K562 (cell line): ENCODE measurements around the gene SORBS2. TPM values are rescaled to one million over a fixed set of nuclear protein-coding genes. Genes with fewer than 3 reads are reported as not detected.

Experiments used
- ATAC-seq: fragments of 200-7000 bp; cut with Tn5 transposase; 3 replicates; pipeline ENCODE4 v1.9.1; 2020; ENCODE audit warnings: moderate library complexity
- BruUV-seq: library from RNA; stranded (reverse); fragments of 400-500 nt; replicated peaks from 2 replicates; lab custom pipeline; 2021; lab: Mats Ljungman, UMichigan
- CTCF ChIA-PET: fragments of 300-600 bp; formaldehyde crosslinking; extraction: SDS; loops from one replicate; lab custom pipeline; 2021; ENCODE audit warnings: low intra/inter-chr PET ratio; lab: Yijun Ruan, JAX
- POLR2A ChIA-PET: fragments of 300-600, 350-650 bp; sonication (Branson Sonifier 250); formaldehyde crosslinking; extraction: SDS; loops from one replicate; lab custom pipeline; 2021; ENCODE audit warnings: antibody characterized with exemption, inconsistent platforms; lab: Yijun Ruan, JAX
- DNase-seq, 4 experiments: peaks; one replicate each; pipeline versions ENCODE4 v3.0.0 to v3.0.0-alpha.2; 2011 to 2018; ENCODE audit warnings: low spot score in 3 of 4, mixed read lengths in 3 of 4; ENCODE audit errors: extremely low read depth in 1 of 4
- FAIRE-seq: peaks from 2 replicates; lab custom pipeline; 2011; peaks lifted over from hg19 to GRCh38; lab: Jason Lieb, UNC
- H2AFZ ChIP-seq: 2 replicates; pipeline ENCODE4 v1.6.0; 2011; ENCODE audit warnings: low read depth, low read length, control low read depth, inconsistent platforms
- H3K27ac ChIP-seq: fragments of 200-600 bp; 3 replicates; pipeline ENCODE4 v1.8.0; 2011; ENCODE audit warnings: low read depth, mild to moderate bottlenecking, control low read depth, inconsistent platforms, low read length, moderate library complexity, mixed read lengths; ENCODE audit errors: extremely low read depth
- H3K27me3 ChIP-seq, 2 experiments: fragments of 300-600 bp in 1 of 2; 2 replicates in 1 of 2; 3 replicates in 1 of 2; pipeline versions ENCODE4 v1.6.0 to v1.8.0; 2011; ENCODE audit warnings: inconsistent platforms in 2 of 2, low read length in 2 of 2, mild to moderate bottlenecking in 1 of 2, mixed read lengths in 1 of 2, moderate library complexity in 1 of 2; ENCODE audit not compliant: control insufficient read depth in 2 of 2, insufficient read depth in 2 of 2
- H3K36me3 ChIP-seq: fragments of 300-600 bp; 3 replicates; pipeline ENCODE4 v1.8.0; 2011; ENCODE audit warnings: mild to moderate bottlenecking, low read length, inconsistent platforms; ENCODE audit not compliant: control insufficient read depth, insufficient read depth
- H3K4me1 ChIP-seq, 2 experiments: fragments of 200-600 bp in 1 of 2; replicated peaks in 1 of 2; 2 replicates in 1 of 2; 3 replicates in 1 of 2; pipeline versions ENCODE4 v1.5.1 to v1.8.0; 2011; ENCODE audit warnings: inconsistent platforms in 2 of 2, low read length in 2 of 2, mild to moderate bottlenecking in 1 of 2, mixed read lengths in 1 of 2, moderate library complexity in 1 of 2; ENCODE audit not compliant: control insufficient read depth in 2 of 2, insufficient read depth in 2 of 2
- H3K4me2 ChIP-seq: 2 replicates; pipeline ENCODE4 v1.6.1; 2011; ENCODE audit warnings: low read length, control low read depth, inconsistent platforms, mixed read lengths; ENCODE audit not compliant: insufficient read depth
- H3K4me3 ChIP-seq: fragments of 200-600 bp; sonication (generic), shearing (Covaris generic); 2 replicates; pipeline ENCODE4 v1.5.1; 2016; ENCODE audit warnings: control low read depth, inconsistent platforms
- H3K79me2 ChIP-seq: fragments of 200-600 bp; 3 replicates; pipeline ENCODE4 v1.8.0; 2011; ENCODE audit warnings: low read length, inconsistent platforms; ENCODE audit not compliant: control insufficient read depth, insufficient read depth
- H3K9ac ChIP-seq, 2 experiments: 2 replicates each; pipeline versions ENCODE4 v1.6.0 to v1.6.1; 2011; ENCODE audit warnings: low read depth in 2 of 2, low read length in 2 of 2, control low read depth in 1 of 2, inconsistent platforms in 1 of 2, mild to moderate bottlenecking in 1 of 2, mixed read lengths in 1 of 2; ENCODE audit not compliant: insufficient read depth in 1 of 2
- H3K9me1 ChIP-seq: one replicate; pipeline ENCODE4 v1.6.0; 2011; ENCODE audit warnings: inconsistent platforms, mild to moderate bottlenecking, low read length, moderate library complexity; ENCODE audit not compliant: control insufficient read depth, insufficient read depth
- H3K9me3 ChIP-seq: replicated peaks from 2 replicates; pipeline ENCODE4 v1.5.1; 2011; ENCODE audit warnings: low read depth, low read length, inconsistent platforms; ENCODE audit not compliant: control insufficient read depth, insufficient read depth
- H4K20me1 ChIP-seq: replicated peaks from 2 replicates; pipeline ENCODE4 v1.6.1; 2011; ENCODE audit warnings: low read length, inconsistent platforms, mixed read lengths; ENCODE audit not compliant: control insufficient read depth, insufficient read depth
- ARID3A ChIP-seq: IDR thresholded peaks from 2 replicates; pipeline ENCODE4 v1.6.1; 2012; ENCODE audit warnings: low read depth, low read length, improper control_type of control experiment, borderline replicate concordance
- BCL6 ChIP-seq: fragments of 250-450 bp; sonication (Bioruptor Pico); IDR thresholded peaks from 2 replicates; pipeline ENCODE4 v1.4.0; 2020
- BRD4 ChIP-seq: fragments of 200-600 bp; sonication (generic); IDR thresholded peaks from 2 replicates; pipeline ENCODE4 v1.6.1; 2017; ENCODE audit warnings: inconsistent platforms
- CREM ChIP-seq: IDR thresholded peaks from 2 replicates; pipeline ENCODE4 v1.6.1; 2014; ENCODE audit warnings: antibody characterized with exemption, low read depth
- DPF2 ChIP-seq: fragments of 450-650 bp; IDR thresholded peaks from 2 replicates; pipeline ENCODE4 v1.6.1; 2016
- E2F1 ChIP-seq: sonication (generic); formaldehyde crosslinking; IDR thresholded peaks from 2 replicates; pipeline ENCODE4 v1.8.1; 2023; ENCODE audit warnings: mild to moderate bottlenecking, missing genetic modification reagents, moderate library complexity
- KLF10 ChIP-seq: fragments of 250-450 bp; sonication (Bioruptor Pico); IDR thresholded peaks from 2 replicates; pipeline ENCODE4 v1.6.1; 2021; ENCODE audit warnings: matching md5 sums
- MAFF ChIP-seq: IDR thresholded peaks from 2 replicates; pipeline ENCODE4 v1.6.1; 2012; ENCODE audit warnings: low read length, improper control_type of control experiment
- NCOA1 ChIP-seq: fragments of 450-650 bp; IDR thresholded peaks from 2 replicates; pipeline ENCODE4 v1.6.1; 2016; ENCODE audit warnings: low read depth
- NR2C2 ChIP-seq, 2 experiments: fragments of 200-800 bp in 1 of 2; sonication (Bioruptor generic) in 1 of 2; sonication (generic) in 1 of 2; formaldehyde crosslinking in 1 of 2; IDR thresholded peaks; 2 replicates each; pipeline versions ENCODE4 v1.6.1 to v1.8.0; 2016 to 2022; ENCODE audit warnings: mild to moderate bottlenecking in 1 of 2, missing compliant biosample characterization in 1 of 2, missing genetic modification characterization in 1 of 2, missing genetic modification reagents in 1 of 2
- RAD51 ChIP-seq: fragments of 450-650 bp; IDR thresholded peaks from 2 replicates; pipeline ENCODE4 v1.7.1; 2016; ENCODE audit warnings: low read depth, mild to moderate bottlenecking, borderline replicate concordance
- WHSC1 ChIP-seq: IDR thresholded peaks from one replicate; pipeline ENCODE4 v1.6.1; 2012; ENCODE audit warnings: low read length, control low read depth, inconsistent platforms
- ZFP30 ChIP-seq: fragments of 250-450 bp; sonication (Bioruptor Pico); IDR thresholded peaks from 2 replicates; pipeline ENCODE4 v1.8.0; 2022; ENCODE audit warnings: moderate library complexity, mild to moderate bottlenecking, inconsistent platforms, borderline replicate concordance
- ZNF41 ChIP-seq: fragments of 250-450 bp; sonication (Bioruptor Pico); conservative IDR thresholded peaks from 2 replicates; pipeline ENCODE4 v1.4.0; 2020; ENCODE audit warnings: mild to moderate bottlenecking
- ZNF75A ChIP-seq: fragments of 450-650 bp; formaldehyde crosslinking; IDR thresholded peaks from 2 replicates; pipeline ENCODE4 v1.4.0; 2020; ENCODE audit warnings: mild to moderate bottlenecking
- WGBS: fragments of 100-300 bp; shearing (Covaris generic); methylation state at CpG from one replicate; pipeline ENCODE4 v1.1.6; 2016; ENCODE audit warnings: low coverage, mixed read lengths; ENCODE audit not compliant: insufficient coverage; ENCODE audit errors: missing lambda C conversion rate; 5-methylcytosine and 5-hydroxymethylcytosine counted together
- in situ Hi-C: fragments of 300-500 bp; cut with MboI; formaldehyde crosslinking; loops from 4 replicates; pipeline ENCODE4 v1.15.0; 2018; ENCODE audit warnings: inconsistent platforms, mixed read lengths
- intact Hi-C: fragments of 100-400 bp; cut with micrococcal nuclease; formaldehyde crosslinking; loops from 2 replicates; pipeline ENCODE4 v1.14.2; 2022
- polyA plus RNA-seq, 8 experiments: library from polyadenylated mRNA; depleted of rRNA in 4 of 8; stranded (reverse) in 5 of 8; unstranded in 3 of 8; fragments of >200 nt; fragmentation: Nextera tagmentation in 2 of 8; fragmentation: Illumina TruSeq in 1 of 8; extraction: Ambion mirVana in 2 of 8; extraction: Trizol in 1 of 8; gene quantifications; 2 replicates each; pipeline versions ENCODE4 v1.2.1 to v1.2.3, GENCODE V29; 2011 to 2014; ENCODE audit warnings: inconsistent platforms in 1 of 8, missing spikeins in 1 of 8
- total RNA-seq, 7 experiments: library from RNA; depleted of rRNA in 6 of 7; stranded (reverse); fragments of >200 nt in 6 of 7; fragmentation: Illumina TruSeq in 2 of 7; extraction: Trizol in 2 of 7; gene quantifications; 2 replicates each; pipeline versions ENCODE4 v1.2.1 to v1.2.3, GENCODE V29; 2011 to 2021; ENCODE audit warnings: low replicate concordance in 1 of 7
- TF ChIP-seq, protein P1 (sequence below): sonication (generic); formaldehyde crosslinking; IDR thresholded peaks from 2 replicates; pipeline ENCODE4 v1.8.0; 2022; ENCODE audit warnings: mild to moderate bottlenecking, missing genetic modification reagents

SORBS2 gene
- total and polyA plus RNA-seq, 9 of the 15 experiments (the other 6 are each of a cell fraction or from before 2014, with no cell fraction given): 0.29 TPM; not detected in 8

GRCh38 chr4:185689407-185689806, 122.6 kb downstream of the SORBS2 start:
- 5% methylated on average over 9 of the region's 9 CpGs for WGBS
- H3K9me1 ChIP-seq: no peaks in the 10 kb centered on the region
- H3K4me1 ChIP-seq: no peaks in the 10 kb centered on the region
- intact Hi-C loops: no loop called here
- ATAC-seq (peak; percentile 40; the same call in 1 of the 3 replicates), FAIRE-seq (no peak), DNase-seq (no peak)
- no peak overlapping the region for H3K27ac ChIP-seq
- H3K36me3 ChIP-seq: no peaks in the 10 kb centered on the region
- ChIA-PET CTCF (no interaction called here), POLR2A (no interaction called here)
- no peak overlapping the region for H3K9ac ChIP-seq
- no peaks in the 10 kb centered on the region for H3K9me3 ChIP-seq
- H3K79me2 ChIP-seq: no peaks in the 10 kb centered on the region
- H3K4me3 ChIP-seq: no peak overlapping the region
- no TSS peak for BruUV-seq
- peaks cover 3 to 22% of the 10 kb centered on the region in 2 experiments for H3K27me3 ChIP-seq
- H3K4me2 ChIP-seq: no peak overlapping the region
- H2AFZ ChIP-seq: no peak overlapping the region
- no peaks in the 10 kb centered on the region for H4K20me1 ChIP-seq
- in situ Hi-C loops: no loop called here
- TF ChIP-seq ZNF41 (CRISPR knock-in tag): no peak
- TF ChIP-seq ZFP30 (CRISPR knock-in tag): no peak
- TF ChIP-seq ARID3A: no peak
- no peak for TF ChIP-seq BCL6 (CRISPR knock-in tag)
- no peak for TF ChIP-seq ZNF75A
- TF ChIP-seq NR2C2 (CRISPR knock-in tag; IDR thresholded peaks at IDR 0.05): no peak
- TF ChIP-seq NR2C2 (tag; IDR thresholded peaks at IDR 0.05): no peak
- no peak for TF ChIP-seq DPF2
- no peak for TF ChIP-seq MAFF
- no peak for TF ChIP-seq NCOA1
- TF ChIP-seq E2F1 (CRISPR knock-in tag): no peak
- TF ChIP-seq CREM: no peak
- TF ChIP-seq RAD51: no peak
- TF ChIP-seq BRD4: no peak
- no peak for TF ChIP-seq KLF10 (CRISPR knock-in tag)
- TF ChIP-seq WHSC1: no peak
- TF ChIP-seq, protein P1, sequence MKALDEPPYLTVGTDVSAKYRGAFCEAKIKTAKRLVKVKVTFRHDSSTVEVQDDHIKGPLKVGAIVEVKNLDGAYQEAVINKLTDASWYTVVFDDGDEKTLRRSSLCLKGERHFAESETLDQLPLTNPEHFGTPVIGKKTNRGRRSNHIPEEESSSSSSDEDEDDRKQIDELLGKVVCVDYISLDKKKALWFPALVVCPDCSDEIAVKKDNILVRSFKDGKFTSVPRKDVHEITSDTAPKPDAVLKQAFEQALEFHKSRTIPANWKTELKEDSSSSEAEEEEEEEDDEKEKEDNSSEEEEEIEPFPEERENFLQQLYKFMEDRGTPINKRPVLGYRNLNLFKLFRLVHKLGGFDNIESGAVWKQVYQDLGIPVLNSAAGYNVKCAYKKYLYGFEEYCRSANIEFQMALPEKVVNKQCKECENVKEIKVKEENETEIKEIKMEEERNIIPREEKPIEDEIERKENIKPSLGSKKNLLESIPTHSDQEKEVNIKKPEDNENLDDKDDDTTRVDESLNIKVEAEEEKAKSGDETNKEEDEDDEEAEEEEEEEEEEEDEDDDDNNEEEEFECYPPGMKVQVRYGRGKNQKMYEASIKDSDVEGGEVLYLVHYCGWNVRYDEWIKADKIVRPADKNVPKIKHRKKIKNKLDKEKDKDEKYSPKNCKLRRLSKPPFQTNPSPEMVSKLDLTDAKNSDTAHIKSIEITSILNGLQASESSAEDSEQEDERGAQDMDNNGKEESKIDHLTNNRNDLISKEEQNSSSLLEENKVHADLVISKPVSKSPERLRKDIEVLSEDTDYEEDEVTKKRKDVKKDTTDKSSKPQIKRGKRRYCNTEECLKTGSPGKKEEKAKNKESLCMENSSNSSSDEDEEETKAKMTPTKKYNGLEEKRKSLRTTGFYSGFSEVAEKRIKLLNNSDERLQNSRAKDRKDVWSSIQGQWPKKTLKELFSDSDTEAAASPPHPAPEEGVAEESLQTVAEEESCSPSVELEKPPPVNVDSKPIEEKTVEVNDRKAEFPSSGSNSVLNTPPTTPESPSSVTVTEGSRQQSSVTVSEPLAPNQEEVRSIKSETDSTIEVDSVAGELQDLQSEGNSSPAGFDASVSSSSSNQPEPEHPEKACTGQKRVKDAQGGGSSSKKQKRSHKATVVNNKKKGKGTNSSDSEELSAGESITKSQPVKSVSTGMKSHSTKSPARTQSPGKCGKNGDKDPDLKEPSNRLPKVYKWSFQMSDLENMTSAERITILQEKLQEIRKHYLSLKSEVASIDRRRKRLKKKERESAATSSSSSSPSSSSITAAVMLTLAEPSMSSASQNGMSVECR (CRISPR knock-in tag): no peak
